Inflammatory macrophage treated with lipopolysaccharide for 1 hour (primary cell): ENCODE results near the gene POLD4.
A peak's percentile ranks its signal among the peaks of the same experiment; 100 is the strongest.

Experiments used
- DNase-seq, 2 donors: peaks; one replicate each; pipeline ENCODE4 v3.0.0-alpha.2; 2020 to 2022

The POLD4 gene

DNA sequence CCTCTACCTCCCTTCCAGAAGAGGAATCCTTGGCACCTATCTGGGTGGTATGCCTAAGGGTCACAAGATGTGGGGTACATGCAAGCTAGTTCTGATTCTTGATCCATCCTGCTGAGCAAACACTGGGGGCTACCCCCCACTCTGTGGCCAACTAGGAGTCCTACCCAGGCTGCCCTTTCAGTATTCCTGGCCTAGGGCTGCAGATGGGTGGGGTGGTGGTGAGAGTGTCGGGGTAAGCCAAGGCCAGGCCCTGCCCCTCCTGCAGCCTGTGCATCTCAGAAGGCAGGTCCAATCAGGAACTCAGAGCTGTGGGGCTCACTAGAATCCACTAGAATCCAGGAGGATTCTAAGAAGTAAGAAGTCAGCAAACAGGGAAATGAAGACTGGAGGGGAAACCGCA is 39.1 kb downstream of the POLD4 start:
- DNase-seq, result no peak

DNA sequence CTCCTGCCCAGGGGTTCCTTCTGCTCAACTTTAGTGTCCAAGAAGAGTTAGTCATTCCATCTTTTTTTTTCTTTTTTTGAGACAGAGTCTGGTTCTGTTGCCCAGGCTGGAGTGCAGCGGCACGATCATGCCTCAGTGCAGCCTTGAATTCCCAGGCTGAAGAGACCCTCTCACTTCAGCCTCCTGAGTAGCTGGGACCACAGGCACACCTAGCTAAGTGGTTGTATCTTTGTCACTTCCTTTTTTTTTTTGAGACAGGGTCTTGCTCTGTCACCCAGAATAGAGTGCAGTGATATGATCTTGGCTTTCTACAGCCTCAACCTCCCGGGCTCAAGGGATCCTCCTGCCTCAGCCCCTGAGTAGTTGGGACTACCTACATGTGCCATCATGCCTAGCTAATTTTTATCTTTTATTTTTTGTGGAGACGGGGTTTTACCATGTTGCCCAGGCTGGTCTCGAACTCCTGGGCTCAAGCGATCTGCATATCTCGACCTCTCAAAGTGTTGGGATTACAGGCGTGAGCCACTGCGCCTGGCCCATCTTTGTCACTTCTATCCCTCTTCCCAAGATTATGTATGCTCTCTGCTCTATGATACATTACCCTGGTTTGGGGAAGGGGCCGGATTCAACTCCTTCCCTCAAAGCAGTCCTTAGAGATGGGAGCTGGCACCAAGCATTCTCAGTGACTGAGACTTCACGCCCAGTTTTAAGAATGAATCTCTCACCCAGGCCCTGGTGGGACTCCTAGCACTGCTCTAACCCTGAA is 40.0 kb downstream of the POLD4 start:
- DNase-seq, result no peak

DNA sequence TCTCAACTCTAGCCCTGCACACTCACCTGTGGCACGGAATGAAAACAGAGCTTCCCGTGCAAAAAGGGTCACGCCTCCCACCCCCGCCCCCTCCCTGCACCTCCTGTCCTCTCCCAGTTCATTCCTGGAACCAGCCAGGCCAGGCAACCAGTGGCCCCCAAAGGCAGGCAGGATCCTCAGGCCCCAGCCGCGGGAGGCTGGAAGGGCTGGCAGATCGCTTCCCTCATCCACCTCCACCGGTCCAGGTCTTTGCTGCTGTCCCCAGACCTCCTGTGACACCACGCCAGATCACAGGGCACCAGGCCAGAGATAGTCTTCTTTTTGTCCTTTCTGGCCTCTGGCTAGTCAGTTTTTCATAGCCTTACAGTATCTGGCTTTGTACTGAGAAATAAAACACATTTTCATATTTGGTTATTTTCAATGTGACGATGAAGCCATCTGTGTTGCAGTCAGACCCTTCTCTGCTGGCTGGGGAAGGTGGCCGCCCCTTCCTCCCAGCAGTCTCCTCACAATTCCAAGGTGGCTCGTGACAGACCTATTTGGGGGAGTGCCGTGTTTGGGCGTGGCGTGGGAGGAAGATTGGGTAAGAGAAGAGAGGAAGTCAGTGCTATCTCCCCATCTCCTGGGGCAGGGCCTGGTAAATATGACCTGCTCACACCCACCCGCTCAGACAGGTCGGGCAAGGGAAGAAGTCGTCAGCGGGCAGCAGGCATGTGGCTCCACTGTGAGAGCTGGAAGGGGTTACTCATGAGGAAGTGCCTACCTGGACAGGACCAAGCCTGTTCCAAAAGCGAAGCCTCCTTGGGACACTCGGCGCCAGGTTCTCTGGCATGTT is 40.9 kb downstream of the POLD4 start:
- peak; percentile 25 to 31 for DNase-seq

DNA sequence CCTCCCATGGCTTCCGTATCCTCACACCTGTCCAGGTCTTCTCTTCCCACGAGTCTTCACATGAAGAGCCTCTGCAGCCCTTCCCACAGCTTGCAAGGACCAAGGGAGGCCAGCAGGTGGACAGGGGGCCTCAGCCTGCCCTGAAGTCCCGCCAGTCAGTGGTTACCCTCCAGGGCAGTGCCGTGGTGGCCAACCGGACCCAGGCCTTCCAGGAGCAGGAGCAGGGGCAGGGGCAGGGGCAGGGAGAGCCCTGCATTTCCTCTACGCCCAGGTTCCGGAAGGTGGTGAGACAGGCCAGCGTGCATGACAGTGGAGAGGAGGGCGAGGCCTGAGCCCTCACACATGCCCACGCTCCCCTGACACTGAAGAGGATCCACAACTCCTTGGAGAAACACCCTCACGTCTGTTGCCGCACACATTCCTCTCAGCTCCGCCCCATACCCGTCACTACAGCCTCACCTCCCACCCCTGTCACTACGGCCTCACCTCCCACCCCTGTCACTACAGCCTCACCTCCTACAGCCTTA is 41.7 kb downstream of the POLD4 start:
- DNase-seq, result no peak

DNA sequence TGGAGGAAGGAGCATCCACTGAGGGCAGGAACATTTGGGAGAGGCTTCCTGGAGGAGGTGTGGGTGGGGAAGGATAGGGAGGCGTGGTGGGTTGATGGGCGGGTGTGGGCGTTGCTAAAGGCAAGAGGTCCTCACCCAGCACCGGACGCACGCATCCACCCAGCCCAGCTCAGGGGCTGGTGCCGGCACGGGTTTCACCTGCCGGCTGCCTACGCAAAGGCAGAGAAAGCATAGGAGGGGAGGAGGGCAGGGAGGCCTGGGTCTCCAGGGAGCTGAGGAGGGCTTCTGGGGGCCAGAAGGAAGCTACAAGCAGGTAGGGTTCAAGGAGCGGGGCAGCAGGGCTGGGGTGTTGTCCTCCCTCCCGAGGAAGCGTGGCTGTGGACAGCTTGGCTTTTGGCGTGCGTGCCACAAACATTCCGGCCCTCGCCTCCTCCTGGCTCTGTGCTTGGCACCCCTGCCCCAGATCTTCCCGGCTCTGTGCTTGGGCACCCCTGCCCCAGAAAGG is 42.2 kb downstream of the POLD4 start:
- no peak for DNase-seq

DNA sequence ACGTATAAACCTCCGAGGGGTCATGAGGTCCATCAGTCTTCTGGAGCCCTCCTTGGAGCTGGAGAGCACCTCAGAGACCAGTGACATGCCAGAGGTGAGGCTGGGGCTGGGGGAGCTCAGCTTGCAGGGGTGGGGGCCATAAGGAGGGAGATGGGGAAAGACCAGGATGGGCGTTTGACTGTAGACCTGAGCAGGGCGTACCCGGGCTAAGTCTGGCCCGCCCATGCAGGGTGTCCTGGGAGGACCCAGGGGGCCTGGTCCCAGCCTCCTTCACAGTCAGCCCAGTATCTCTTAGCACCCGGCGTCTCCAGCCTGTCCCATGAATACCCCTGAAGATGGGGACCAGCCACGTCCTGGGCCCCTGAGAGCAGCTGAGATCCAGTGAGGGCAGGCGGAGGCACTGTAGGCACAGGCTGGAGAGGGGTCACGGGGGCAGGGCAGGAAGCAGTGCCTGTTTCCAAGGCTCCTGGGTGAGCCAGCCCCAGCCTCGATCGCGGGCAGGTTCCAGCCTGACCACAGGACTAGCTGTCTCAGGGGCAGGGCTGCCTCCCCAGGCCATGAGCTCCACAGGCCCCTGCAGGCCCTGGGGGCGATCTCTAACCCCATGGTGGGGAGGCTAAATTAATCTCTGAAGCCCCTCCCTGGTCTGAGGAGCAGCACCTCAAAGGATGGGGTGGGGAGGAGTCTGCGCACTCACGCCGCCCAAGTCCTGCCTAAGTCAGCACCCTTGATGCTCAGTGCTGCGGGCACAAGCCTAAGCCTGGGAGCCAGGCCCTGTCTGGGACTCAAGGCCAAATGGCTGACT is 42.9 kb downstream of the POLD4 start:
- DNase-seq, result no peak

DNA sequence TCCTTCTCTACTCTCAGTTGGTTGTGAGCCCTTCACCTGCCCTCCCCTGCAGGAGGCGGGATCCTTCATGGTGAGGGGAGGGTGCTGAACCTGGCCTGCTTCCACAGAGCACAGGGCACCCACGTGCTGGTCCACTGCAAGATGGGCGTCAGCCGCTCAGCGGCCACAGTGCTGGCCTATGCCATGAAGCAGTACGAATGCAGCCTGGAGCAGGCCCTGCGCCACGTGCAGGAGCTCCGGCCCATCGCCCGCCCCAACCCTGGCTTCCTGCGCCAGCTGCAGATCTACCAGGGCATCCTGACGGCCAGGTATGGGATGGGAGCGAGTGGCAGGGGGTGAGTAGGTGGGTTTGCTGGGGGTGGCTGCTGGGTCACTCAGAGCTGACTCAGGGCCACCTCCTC is 43.7 kb downstream of the POLD4 start:
- DNase-seq, result no peak

DNA sequence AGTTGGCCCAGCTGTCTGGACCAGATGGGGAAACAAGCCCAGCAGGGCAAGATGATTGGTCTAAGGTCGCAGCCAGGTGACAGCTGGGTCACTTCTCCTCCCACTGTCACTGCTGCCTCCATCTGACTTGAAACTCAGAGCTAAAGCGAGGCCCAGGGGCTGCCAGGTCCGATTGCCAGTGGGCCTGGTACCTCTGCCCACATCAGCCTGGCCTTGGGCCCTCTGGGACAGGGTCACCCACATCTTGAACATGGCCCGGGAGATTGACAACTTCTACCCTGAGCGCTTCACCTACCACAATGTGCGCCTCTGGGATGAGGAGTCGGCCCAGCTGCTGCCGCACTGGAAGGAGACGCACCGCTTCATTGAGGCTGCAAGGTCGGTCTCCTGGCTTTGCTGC is 44.2 kb downstream of the POLD4 start:
- DNase-seq, result no peak

DNA sequence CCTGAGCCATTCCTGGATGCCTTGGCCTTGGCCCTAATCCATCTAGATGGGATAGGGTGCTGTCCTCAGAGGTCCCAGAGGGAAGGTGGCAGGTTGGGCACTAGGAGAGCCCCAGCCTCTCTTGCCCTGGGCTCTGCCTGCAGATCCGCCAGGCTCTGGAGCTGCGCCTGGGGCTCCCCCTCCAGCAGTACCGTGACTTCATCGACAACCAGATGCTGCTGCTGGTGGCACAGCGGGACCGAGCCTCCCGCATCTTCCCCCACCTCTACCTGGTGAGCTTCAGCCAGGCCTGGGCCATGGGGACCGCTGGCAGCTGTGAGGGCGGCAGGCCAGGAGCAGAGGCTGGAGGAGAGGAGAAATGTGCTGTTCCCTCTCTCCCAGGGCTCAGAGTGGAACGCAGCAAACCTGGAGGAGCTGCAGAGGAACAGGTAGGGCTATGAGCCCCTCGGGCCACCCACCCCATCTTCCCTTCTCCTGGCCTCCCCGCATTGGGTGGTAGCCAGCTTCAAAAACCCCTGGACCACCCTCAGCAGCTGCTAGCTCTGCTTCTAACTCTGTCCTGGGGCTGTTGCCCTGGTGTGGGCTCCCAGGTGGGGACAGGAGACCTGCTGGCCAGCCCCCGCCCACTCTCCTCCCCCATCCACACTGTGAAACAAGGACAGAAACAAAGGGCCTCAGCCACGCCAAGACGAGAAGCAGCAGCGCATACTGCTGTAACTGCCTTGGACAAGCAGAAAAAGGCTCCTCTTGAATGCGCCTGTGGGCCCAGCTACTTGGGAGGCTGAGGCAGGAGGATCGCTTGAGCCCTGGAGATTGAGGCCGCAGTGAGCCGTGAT is 45.1 kb downstream of the POLD4 start:
- no peak for DNase-seq

DNA sequence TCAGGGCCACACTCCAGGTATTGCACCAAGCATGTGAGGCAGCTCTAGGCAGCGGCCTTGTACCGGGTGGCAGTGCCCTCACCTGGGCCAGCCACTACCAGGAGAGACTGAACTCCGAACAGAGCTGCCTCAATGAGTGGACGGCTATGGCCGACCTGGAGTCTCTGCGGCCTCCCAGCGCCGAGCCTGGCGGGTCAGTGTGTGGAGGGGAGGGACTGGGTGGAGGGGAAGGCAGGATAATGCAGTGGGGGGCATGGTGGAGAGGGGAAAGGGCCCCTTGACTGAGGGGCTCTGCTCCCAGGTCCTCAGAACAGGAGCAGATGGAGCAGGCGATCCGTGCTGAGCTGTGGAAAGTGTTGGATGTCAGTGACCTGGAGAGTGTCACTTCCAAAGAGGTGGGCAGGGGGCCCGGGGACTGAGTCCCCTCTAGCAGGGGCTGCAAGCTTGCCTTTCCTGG is 45.8 kb downstream of the POLD4 start:
- DNase-seq, result no peak

DNA sequence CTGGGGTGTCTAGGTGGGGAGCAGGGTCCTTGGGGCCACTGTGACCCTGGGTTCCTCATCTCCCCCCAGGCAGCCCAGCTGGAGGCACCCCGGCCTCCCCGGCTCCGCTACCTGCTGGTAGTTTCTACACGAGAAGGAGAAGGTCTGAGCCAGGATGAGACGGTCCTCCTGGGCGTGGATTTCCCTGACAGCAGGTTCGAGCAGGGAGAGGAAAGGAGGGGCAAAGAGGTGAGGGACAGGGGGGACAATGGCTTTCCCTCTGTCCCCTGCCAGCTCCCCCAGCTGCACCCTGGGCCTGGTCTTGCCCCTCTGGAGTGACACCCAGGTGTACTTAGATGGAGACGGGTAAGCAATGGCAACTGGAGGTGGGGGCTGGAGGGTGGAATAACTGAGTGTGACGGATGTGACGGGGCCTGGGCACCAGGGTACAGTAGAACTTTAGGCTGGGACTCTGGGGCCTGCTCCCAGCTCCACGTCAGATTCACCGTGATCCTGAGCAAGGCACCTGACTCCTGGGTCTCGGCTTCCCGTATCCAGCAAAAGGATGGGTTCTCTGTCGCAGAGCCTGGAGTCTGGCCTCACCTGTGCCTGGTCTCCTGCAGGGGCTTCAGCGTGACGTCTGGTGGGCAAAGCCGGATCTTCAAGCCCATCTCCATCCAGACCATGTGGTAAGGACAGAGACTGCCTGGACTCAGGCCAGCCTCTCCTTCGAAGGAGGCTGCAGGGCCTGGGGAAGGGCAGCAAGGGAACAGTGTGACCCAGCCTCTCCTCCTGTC is 46.4 kb downstream of the POLD4 start:
- DNase-seq, result no peak

DNA sequence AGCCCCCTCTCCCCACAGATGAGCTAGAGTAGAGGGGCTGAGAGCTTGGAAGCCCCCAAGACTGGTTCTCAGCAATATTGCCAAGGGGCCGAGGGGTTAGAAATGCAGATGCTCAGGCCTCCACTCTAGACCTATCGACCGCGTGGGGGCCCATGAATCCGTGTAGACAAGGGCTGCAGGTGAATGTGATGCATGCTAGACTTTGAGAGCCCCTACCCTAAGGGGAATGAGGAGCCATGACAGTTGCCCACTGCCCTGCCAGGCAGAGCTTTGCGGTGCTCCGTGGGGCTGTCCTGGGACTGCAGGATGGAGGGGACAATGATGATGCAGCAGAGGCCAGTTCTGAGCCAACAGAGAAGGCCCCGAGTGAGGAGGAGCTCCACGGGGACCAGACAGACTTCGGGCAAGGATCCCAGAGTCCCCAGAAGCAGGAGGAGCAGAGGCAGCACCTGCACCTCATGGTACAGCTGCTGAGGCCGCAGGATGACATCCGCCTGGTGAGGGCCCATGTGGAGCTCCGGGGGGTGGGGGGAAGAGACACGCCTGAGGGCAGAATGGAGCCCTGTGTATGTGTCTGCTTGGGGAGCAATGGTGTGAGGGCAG is 48.7 kb downstream of the POLD4 start:
- no peak for DNase-seq

DNA sequence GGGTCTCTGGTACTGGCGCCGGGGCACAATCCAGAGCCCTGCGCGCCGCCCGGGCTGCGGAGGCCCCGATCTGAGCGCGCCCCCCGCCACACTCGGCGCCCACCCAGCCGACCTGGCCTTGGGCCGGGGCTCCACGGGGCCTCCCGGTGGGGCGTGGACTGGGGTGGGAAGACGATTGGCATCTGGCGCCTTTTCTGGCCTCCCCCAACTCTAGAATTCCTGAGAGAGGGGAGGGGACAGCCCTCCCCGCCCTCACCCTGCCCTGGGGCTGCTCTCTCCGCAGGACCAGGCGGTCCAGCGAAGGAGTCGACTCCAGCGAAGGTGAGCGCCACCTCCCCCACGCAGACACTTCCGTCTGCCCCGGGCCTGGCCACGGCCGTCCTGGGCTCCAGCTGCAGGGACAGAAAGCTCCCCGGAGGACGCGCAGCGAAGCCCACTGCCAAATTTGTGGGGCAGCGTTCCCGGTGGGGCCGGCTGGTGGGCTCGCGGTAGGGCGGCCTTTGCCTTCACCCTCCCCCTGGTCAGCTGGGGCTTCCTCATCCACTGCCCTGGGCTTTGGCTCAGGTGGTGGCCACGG is 49.4 kb downstream of the POLD4 start:
- no peak for DNase-seq

DNA sequence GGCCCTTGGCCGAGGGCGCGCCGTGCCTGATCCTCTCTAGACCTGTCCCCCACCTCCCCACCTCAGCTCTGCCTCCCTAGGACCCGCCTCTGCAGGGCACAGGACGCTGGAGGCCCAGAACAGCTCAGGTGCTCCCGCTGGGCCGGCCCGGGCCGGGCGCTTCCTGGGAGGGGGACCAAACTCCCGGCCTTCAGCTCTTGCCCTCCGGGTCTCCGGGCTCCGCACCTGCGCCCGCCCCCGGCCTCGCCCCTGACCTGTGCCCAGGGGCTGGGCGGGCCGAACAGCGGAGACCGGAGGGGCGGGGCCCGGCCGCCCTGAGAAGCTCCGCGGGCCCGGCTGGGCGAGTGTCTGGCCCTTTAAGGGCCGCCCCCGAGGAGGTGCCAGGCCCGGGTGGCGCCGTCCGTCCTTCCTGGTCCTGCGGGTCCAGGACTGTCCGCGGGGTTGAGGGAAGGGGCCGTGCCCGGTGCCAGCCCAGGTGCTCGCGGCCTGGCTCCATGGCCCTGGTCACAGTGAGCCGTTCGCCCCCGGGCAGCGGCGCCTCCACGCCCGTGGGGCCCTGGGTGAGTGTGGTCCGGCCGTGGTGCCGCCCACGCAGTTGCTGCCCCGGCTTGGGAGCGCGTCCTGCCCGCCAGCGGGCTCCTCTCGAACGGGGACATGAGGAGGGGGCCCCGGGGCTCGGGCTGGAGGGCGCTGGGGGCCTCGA is 50.1 kb downstream of the POLD4 start, which contains the start of gene SSH3:
SSH3 (plus strand) TSS at position 399 of the 703 bp plus-strand sequence; CDS start at position 495, 96 bp downstream.
- DNase-seq, result peak in 1 of 2 donors; percentile 46

DNA sequence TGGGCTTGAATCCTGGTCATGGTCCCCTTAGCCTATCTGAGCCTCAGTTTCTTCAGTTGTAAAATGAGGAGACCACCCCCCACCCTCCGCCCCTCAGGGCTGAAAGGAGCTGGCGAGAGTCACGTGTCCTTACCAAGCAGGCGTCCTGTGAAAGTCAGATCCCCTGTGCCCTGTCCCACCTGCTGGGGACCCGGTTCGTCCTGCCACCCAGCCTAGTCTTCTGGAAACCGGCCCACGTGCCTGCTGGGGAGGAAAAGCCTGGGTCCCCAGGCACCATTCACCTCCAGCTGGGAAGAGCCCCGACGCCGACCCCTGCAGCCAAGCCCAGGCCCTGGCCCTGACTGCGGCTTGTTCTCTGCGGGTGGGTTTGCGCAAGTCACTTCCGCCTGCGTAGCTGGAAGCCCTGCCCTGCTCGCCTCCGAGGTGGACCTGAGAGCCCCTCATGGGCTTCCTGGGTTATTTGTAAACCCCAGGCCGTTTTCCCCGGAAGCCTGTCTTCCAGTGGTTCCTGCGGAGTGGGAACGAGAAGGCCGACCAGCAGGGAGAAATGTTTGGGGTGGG is 50.7 kb downstream of the POLD4 start:
- no peak for DNase-seq

DNA sequence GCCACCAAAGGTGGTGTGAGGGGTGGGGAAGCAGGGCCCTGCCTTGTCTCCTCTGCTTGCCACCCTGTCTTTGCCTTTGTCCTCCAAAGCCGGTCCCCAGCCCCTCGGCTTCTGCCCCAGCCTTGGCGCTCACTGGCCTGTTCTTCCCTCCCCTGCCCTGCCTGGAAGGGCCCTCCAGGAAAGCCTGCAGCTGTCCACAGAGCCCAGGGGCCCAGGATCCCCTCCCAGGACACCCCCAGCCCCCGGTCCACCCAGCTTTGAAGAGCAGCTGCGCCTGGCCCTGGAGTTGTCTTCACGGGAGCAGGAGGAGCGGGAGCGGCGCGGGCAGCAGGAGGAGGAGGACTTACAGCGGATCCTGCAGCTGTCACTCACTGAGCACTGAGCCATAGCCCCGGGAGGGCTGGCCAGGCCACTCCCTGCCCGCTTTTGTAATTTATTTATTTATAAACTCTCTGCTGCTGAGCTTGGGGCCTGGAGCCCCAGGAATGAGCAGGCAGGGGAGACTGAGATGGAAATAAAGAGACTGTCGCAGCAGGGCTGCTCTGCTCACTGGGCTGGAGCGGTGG is 51.3 kb downstream of the POLD4 start:
- DNase-seq, result peak in 1 of 2 donors; percentile 38

DNA sequence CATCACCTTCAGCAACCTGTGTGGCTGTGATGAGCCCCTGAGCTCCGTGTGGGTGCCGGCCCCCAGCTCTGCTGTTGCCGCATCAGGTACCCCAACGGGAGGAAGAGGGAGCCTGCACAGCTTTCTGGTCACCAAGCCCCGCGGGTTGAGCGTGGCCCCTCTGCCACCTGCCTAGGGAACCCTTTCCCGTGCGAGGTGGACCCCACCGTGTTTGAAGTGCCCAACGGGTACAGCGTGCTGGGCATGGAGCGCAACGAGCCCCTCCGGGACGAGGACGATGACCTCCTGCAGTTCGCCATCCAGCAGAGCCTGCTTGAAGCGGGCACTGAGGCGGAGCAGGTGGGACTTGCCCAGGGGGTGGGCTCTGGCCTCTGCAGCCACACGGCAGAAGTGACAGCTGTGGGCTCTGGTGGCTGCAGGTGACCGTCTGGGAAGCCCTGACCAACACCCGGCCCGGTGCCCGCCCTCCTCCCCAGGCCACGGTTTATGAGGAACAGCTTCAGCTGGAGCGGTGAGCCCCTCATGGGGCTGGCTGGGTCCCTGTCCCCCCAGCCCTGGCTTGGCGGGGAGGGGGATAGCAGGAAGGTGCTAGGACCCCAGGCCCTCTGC is 51.9 kb downstream of the POLD4 start:
- DNase-seq, result no peak
